Limb (tissue), 2 donors: Measurements from ENCODE around the gene SLC16A4.

Experiments
- DNase-seq, 2 donors: peaks; one replicate each; pipeline ENCODE4 v3.0.0-alpha.2; 2016; ENCODE audit errors: extremely low spot score in 2 of 2

SLC16A4 gene

DNA sequence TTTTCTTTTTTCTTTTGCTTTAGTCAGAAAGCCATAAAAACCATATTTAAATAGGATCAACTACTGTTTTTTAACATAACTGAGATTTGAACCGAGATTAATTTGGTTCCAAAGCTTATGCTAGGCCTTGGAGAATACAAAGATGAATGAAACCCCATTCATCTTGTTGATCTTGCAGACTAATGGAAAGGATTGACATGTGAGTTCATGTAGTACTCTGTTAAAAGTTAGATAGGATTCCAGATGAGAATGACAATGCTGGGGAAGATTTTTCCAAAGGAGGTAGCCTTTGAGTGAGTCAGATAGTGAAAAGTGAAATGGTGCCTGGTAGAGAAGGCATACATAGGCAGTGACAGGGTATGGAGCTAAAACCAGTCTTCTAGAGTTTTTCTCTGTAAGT, 29.0 kb downstream of the SLC16A4 start:
- no peak for DNase-seq

DNA sequence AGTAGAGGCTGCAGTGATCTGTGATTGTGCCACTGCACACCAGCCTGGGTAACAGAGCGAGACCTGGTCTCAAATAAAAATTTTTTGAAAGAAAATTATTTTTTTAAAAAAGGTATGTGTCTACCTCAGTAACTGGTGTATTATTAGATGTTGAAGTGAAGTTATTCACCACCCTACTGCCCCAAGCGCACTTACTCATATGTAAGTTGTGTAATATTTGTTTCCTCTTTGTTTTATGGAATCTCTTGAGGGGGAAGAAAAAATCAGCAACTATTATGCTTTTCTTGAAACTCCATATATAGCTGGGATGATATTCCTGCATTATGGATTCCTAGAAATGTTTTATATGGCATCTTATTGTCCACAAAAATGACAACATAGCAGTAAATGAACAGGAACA, 30.4 kb downstream of the SLC16A4 start:
- no peak for DNase-seq

- no peak for DNase-seq
Observed at GRCh38 chr1:110356379-110356778, 34.4 kb downstream of the SLC16A4 start.

DNA sequence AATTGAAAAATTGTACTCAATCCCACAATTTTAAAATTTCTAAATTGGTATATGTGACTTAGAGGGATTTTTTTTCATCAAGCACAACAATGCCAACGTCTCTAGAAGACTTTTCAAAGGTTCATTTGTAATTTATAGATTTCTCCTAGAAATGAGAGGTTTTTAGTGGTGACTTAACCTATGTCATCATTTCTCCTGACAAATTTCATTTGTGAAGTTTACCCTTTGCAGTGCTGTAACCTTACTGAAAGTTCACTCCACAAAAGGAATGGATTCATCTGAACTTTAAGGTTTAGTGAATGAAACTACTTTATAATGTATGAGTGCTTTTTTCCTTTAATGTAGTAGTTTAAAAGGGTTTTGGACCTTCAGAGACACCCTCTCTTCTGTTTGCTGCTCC, 35.5 kb downstream of the SLC16A4 start:
- DNase-seq = no peak

DNA sequence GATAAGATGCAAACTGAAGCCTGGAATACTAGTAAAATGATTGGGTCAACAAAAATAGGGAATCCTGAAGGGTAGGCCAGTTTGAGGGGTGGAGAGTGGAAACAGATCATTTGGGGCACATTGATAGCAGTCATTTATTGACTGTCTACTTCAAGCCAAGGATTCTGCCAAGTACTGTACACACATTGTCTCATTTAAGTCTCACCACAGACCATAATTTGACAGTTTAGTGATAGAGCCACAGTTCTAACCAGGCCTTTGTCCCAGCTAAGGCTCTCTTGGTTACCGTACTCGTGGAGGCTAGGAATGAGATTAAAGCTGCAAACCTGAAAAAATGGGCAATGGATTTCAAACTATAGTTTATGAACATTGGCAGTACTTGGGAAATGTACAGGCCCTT, 40.5 kb downstream of the SLC16A4 start:
- no peak for DNase-seq

- no peak for DNase-seq
Observed at GRCh38 chr1:110348771-110349170, 42.1 kb downstream of the SLC16A4 start.

DNA sequence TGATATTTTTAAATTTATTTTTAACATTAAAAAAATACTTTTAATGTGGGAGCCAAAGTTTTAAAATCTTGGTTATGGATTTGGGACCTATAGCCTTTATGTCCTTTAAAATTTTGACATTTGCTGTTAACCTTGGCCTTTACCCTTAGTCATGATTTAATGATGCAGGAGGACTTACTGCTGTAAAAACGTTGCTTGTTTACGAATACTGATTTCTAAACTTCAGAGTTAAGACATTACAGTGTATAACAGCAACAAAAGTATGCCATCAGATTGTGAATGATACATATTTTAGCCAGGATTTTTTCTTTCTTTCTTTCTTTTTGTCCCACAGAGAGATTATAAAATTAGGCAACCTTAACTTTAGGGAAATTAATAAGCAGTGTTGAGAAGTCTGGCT, 42.8 kb downstream of the SLC16A4 start:
- DNase-seq = no peak

- no peak for DNase-seq
Observed at GRCh38 chr1:110347182-110347893, 43.5 kb downstream of the SLC16A4 start.

GRCh38 chr1:110346690-110347089, 44.1 kb downstream of the SLC16A4 start:
- no peak for DNase-seq

DNA sequence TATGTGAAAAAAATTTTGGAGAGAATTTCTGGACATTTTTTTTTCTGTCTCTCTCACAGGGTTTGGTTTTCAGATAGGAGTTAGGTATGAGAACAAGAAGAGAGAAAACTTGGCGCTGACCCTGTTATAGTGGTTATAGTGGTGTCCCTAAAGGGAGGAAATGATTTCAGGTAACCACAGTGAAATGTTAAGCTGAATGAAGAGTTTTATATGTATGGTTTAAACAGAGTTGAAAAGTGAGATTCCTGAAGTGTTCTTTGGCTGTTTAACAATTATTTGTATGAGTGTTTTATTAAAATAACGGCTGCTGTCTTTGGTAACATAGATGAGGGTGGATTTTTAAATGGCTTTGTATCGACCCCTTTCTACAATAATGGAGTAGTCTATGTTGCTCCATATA, 45.3 kb downstream of the SLC16A4 start:
- DNase-seq = no peak

DNA sequence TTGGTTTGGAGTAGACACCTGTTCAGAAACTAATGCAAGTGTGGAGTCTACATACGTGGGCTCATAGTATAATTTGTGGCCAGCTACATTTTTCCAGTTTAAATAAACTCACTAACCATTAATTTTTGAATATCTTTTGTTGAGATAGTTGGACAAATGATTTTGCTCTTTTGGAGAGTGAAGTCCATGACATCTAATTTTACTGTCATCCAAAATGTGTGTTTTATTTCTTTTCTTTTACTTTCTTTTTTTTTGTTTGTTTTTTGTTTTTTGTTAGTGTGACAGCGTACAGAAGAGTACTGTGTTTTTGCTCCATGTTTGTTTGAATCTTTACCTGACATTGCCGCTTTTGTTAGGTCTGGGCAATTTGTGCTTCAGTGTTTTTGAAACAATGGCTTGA, 46.7 kb downstream of the SLC16A4 start:
- DNase-seq = no peak

- no peak for DNase-seq
Observed at GRCh38 chr1:110343249-110343648, 47.6 kb downstream of the SLC16A4 start.

GRCh38 chr1:110341872-110342331, 48.9 kb downstream of the SLC16A4 start:
- no peak for DNase-seq

DNA sequence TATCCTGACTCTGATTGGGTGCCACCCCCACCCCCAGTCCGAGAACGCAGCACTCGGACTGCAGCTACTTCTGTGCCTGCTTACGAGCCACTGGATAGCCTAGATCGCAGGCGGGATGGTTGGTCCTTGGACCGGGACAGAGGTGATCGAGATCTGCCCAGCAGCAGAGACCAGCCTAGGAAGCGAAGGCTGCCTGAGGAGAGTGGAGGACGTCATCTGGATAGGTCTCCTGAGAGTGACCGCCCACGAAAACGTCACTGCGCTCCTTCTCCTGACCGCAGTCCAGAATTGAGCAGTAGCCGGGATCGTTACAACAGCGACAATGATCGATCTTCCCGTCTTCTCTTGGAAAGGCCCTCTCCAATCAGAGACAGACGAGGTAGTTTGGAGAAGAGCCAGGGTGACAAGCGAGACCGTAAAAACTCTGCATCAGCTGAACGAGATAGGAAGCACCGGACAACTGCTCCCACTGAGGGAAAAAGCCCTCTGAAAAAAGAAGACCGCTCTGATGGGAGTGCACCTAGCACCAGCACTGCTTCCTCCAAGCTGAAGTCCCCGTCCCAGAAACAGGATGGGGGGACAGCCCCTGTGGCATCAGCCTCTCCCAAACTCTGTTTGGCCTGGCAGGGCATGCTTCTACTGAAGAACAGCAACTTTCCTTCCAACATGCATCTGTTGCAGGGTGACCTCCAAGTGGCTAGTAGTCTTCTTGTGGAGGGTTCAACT, 49.5 kb downstream of the SLC16A4 start:
- DNase-seq = no peak

- DNase-seq = peak in 1 of 2 donors; percentile 42
Observed at GRCh38 chr1:110340207-110340468, 50.7 kb downstream of the SLC16A4 start.

DNA sequence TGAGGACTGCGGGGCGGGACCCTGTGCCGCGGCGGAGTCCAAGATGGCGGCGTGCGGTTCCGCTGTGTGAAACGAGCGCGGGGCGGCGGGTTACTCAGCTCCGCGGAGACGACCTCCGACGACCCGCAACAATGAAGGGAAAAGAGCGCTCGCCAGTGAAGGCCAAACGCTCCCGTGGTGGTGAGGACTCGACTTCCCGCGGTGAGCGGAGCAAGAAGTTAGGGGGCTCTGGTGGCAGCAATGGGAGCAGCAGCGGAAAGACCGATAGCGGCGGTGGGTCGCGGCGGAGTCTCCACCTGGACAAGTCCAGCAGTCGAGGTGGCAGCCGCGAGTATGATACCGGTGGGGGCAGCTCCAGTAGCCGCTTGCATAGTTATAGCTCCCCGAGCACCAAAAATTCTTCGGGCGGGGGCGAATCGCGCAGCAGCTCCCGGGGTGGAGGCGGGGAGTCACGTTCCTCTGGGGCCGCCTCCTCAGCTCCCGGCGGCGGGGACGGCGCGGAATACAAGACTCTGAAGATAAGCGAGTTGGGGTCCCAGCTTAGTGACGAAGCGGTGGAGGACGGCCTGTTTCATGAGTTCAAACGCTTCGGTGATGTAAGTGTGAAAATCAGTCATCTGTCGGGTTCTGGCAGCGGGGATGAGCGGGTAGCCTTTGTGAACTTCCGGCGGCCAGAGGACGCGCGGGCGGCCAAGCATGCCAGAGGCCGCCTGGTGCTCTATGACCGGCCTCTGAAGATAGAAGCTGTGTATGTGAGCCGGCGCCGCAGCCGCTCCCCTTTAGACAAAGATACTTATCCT, 51.2 kb downstream of the SLC16A4 start:
- DNase-seq = peak in 1 of 2 donors; percentile 18

DNA sequence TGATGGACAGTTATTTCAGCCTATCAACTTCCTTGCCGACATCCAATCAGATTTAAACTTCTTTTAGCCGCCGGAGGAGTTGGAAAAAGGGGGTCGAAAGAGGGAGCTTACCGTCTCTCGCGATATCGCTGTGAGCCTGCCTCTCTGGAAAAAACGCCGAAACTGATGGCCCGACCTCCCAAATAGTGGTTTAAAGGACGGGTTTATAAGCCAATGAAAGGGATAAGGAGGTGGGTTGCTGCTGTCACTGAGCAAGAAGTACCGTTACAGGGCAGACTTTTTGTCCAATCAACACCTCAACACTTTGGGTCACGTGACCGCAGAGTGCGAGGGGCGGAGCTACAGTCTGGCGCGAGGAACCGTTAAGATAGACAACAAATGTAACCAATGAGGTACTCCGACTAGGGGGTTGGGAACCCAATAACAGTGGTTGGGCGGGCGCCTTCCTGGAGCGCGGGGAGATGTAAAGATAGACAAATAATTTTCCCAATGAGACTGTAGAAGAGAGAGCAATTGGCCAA, 51.9 kb downstream of the SLC16A4 start, which contains the start of gene RBM15:
TSS of gene RBM15 (plus strand) at position 492 of the 521 bp plus-strand sequence. CDS start at position 521, 29 bp downstream.
- DNase-seq = peak; percentile 96 to 100

DNA sequence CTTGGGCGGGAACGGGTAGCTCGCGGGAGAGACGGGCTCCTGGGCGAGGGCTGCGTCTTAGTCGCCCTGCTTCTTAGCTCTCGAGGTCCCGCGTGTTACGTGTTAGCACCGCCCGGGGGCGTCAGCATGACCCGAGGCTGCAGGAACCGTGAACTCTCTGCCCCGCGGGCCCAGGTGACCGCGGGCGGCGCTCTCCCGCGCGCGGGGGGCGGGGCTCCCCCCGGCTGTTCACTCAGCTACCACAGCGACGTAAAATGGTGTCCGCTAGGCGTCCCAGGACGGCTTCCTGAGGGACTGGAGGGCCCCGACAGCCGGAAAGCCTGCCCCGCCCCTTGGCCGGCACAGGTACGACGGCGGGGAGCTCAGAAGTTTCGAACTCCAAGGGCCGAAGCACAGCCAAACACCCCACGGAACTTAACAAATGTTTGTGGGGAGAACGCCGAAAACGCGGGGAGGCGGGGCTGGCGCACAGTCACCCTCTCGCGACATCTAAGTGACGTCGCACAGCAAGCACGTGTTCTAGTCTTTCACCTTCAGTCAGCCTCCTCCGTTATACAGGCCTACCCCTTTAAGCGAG, 52.4 kb downstream of the SLC16A4 start:
- DNase-seq = peak in 1 of 2 donors; percentile 97

- DNase-seq = peak in 1 of 2 donors; percentile 47
Observed at GRCh38 chr1:110337704-110338308, 53.0 kb downstream of the SLC16A4 start.

DNA sequence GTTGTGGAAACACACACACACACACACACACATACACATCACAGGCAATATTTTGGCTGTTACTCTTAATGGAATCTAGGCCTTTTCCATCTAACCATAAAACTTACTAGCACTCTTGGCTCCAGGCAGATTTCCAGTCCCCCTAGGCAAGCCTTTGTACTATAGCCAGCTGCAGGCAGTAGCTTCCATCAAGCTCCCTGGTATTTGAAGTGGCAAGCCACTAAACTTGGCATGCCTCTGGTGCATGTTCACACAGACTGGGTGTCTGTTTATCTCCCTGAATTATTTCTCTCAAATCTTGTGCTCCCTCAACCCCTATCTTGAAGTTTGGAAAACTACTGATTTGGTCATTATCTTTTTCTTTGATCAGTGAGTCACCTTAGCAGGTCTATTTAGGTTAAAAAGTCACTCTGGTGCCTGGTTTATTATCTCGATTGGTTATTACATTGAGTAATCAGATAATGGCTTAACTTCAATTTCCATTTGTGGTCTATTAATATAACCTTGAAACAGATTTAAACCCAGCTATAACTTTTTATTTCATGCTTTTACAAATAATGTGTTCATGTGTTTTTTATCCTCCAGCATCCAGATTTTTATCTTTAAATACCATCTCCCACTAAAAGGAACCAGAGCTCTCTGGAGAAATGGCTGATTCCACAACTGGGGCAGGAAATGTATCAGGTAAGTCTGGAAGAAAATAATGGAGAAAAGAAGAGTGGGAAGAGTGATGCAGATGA, 54.4 kb downstream of the SLC16A4 start:
- DNase-seq = no peak

DNA sequence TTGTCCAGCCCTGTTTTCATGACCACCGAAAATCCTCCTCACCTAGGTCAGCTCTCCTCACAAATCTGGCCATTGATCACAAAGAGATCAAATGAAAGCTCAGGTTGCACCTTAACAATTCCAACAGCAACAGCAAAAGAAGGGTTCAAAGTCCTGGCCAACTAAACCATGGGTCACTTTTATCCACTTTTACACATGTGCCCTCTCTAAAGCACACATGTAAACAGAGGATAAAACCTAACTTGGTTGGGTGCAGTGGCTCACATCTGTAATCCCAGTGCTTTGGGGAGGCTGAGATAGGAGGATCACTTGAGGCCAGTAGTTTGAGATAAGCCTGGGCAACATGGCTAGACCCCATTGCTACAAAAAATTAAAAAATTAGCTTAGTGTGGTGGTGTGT, 55.6 kb downstream of the SLC16A4 start:
- no peak for DNase-seq
